SK-N-MC (cell line): ENCODE measurements around the gene RFWD3.

Experiments
- EZH2 ChIP-seq: fragments of 200-600 bp; sonication (generic); IDR thresholded peaks from one replicate; pipeline ENCODE4 v1.6.1; 2017; ENCODE audit warnings: antibody characterized with exemption
- POLR2AphosphoS5 ChIP-seq: IDR thresholded peaks from 2 replicates; pipeline ENCODE4 v1.6.1; 2012; ENCODE audit warnings: mild to moderate bottlenecking, low read depth, low read length, borderline replicate concordance

- TF ChIP-seq EZH2, result no peak
- no peak for TF ChIP-seq POLR2AphosphoS5
Measured at GRCh38 chr16:74660383-74660782, 6.3 kb downstream of the RFWD3 start.
